ENCODE results near the gene ZNF839. TPM values are rescaled to one million over a fixed set of nuclear protein-coding genes. Genes with fewer than 3 reads are reported as not detected.

Gene ZNF839
- total and polyA plus RNA-seq, 2 experiments from 2014 or later, result 7.9 to 10.0 TPM

- no peaks in the 10 kb centered on the region for H4K20me1 ChIP-seq (replicated peaks; ENCODE audit: insufficient read depth)
- no peaks in the 10 kb centered on the region for H3K27me3 Mint-ChIP-seq (ENCODE audit: insufficient read depth, low read depth, poor library complexity)
- H3K9me3 Mint-ChIP-seq, result peaks cover 9% of the 10 kb centered on the region; the same call in 2 of the 3 replicates
- no peaks in the 10 kb centered on the region for H3F3A ChIP-seq (replicated peaks; ENCODE audit: low read depth)
- DNase-seq (ENCODE audit: low spot score) (no peak), ATAC-seq (no peak)
- H3K27me3 ChIP-seq (ENCODE audit: insufficient read depth), result no peaks in the 10 kb centered on the region
- no peaks in the 10 kb centered on the region; the same call in 1 of the 2 replicates for H3K36me3 ChIP-seq (ENCODE audit: insufficient read depth)
- no peak overlapping the region for H3K27ac ChIP-seq (ENCODE audit: low read depth)
- TF ChIP-seq NANOG (IDR thresholded peaks at IDR 0.05; ENCODE audit: borderline replicate concordance) (no peak), ETS1 (IDR thresholded peaks at IDR 0.05) (no peak), POLR2AphosphoS5 (IDR thresholded peaks at IDR 0.05; ENCODE audit: low read depth) (no peak), EZH2phosphoT487 (IDR thresholded peaks at IDR 0.05; ENCODE audit: unreplicated experiment) (no peak), CREB1 (CRISPR knock-in tag; IDR thresholded peaks at IDR 0.05; ENCODE audit: low read depth) (no peak), STAT1 (IDR thresholded peaks at IDR 0.05; ENCODE audit: unreplicated experiment) (no peak), EZH2 (IDR thresholded peaks at IDR 0.05; ENCODE audit: low read depth, unreplicated experiment) (no peak), JUNB (IDR thresholded peaks at IDR 0.05; ENCODE audit: unreplicated experiment) (no peak), ZNF331 (CRISPR knock-in tag; IDR thresholded peaks at IDR 0.05; ENCODE audit: low read depth) (no peak), CTCF (conservative IDR thresholded peaks at IDR 0.05; ENCODE audit: low read depth in 2 of 2) (no peak)
- no peak overlapping the region for H3K4me2 ChIP-seq
- H3K36me3 Mint-ChIP-seq (ENCODE audit: low read depth), result no peaks in the 10 kb centered on the region
- no peaks in the 10 kb centered on the region for H3K9me2 ChIP-seq (ENCODE audit: insufficient read depth)
- no peaks in the 10 kb centered on the region; the same call in 2 of the 3 replicates for H3K4me1 Mint-ChIP-seq
- no peak overlapping the region for H3K4me3 Mint-ChIP-seq
- H3K79me2 ChIP-seq (replicated peaks; ENCODE audit: insufficient read depth), result no peaks in the 10 kb centered on the region
- no peak overlapping the region for H2AFZ ChIP-seq
- no peak overlapping the region for H3K27ac Mint-ChIP-seq
- H3K4me3 ChIP-seq, result no peak overlapping the region
- H3K4me1 ChIP-seq (ENCODE audit: insufficient read depth), result no peaks in the 10 kb centered on the region
These were observed 43.7 kb upstream of the ZNF839 start for GRCh38 chr14:102275866-102276265.

- no peaks in the 10 kb centered on the region; the same call in 2 of the 3 replicates for H3K4me1 Mint-ChIP-seq
- Histone ChIP-seq H3K27ac (ENCODE audit: low read depth) (no peak overlapping the region), H3K36me3 (ENCODE audit: insufficient read depth) (no peaks in the 10 kb centered on the region; the same call in 1 of the 2 replicates), H3K4me1 (ENCODE audit: insufficient read depth) (no peaks in the 10 kb centered on the region), H3K4me3 (no peak overlapping the region), H4K20me1 (replicated peaks; ENCODE audit: insufficient read depth) (no peaks in the 10 kb centered on the region), H3K79me2 (replicated peaks; ENCODE audit: insufficient read depth) (no peaks in the 10 kb centered on the region), H3K9me2 (ENCODE audit: insufficient read depth) (no peaks in the 10 kb centered on the region), H2AFZ (no peak overlapping the region), H3K27me3 (ENCODE audit: insufficient read depth) (no peaks in the 10 kb centered on the region), H3K4me2 (no peak overlapping the region), H3F3A (replicated peaks; ENCODE audit: low read depth) (no peaks in the 10 kb centered on the region)
- H3K4me3 Mint-ChIP-seq, result no peak overlapping the region
- H3K27ac Mint-ChIP-seq, result no peak overlapping the region
- no peak for DNase-seq (ENCODE audit: low spot score)
- peaks cover 9% of the 10 kb centered on the region; the same call in 2 of the 3 replicates for H3K9me3 Mint-ChIP-seq
- no peaks in the 10 kb centered on the region for H3K36me3 Mint-ChIP-seq (ENCODE audit: low read depth)
- no peak; the same call in 2 of the 3 replicates for ATAC-seq
- H3K27me3 Mint-ChIP-seq (ENCODE audit: insufficient read depth, low read depth, poor library complexity), result peaks cover 2% of the 10 kb centered on the region
- TF ChIP-seq JUNB (IDR thresholded peaks at IDR 0.05; ENCODE audit: unreplicated experiment) (no peak), POLR2AphosphoS5 (IDR thresholded peaks at IDR 0.05; ENCODE audit: low read depth) (no peak), ZNF462 (CRISPR knock-in tag; IDR thresholded peaks at IDR 0.05) (no peak), STAT1 (IDR thresholded peaks at IDR 0.05; ENCODE audit: unreplicated experiment) (no peak)
These were observed 41.5 kb upstream of the ZNF839 start for GRCh38 chr14:102277874-102278630.

All from GM23338 (cell line).